Astrocyte (in vitro differentiated cells and primary cell): Measurements from ENCODE around the gene CELF1.

Experiments used
- CTCF ChIP-seq: IDR thresholded peaks from 2 replicates; pipeline ENCODE4 v1.5.1; 2011; ENCODE audit warnings: low read depth, mild to moderate bottlenecking, inconsistent platforms, low read length, moderate library complexity; ENCODE audit not compliant: insufficient read depth
- EZH2 ChIP-seq: IDR thresholded peaks from 2 replicates; pipeline ENCODE4 v1.6.1; 2012; ENCODE audit warnings: mild to moderate bottlenecking, low read length, inconsistent platforms; ENCODE audit not compliant: insufficient read depth

- no peak for TF ChIP-seq CTCF
- no peak for TF ChIP-seq EZH2
Measured at GRCh38 chr11:47470671-47471070, 82.3 kb downstream of the CELF1 start.
